SK-N-SH (cell line): ENCODE results near the gene TOM1L2. TPM values are rescaled to one million over a fixed set of nuclear protein-coding genes. Genes with fewer than 3 reads are reported as not detected.

ENCODE experiments used
- CTCF ChIA-PET: fragments of 300-600, 350-600 bp; formaldehyde crosslinking; extraction: SDS; loops from one replicate; lab custom pipeline; 2021; lab: Yijun Ruan, JAX
- POLR2A ChIA-PET: fragments of 350-600 bp; sonication (Branson Sonifier 250); formaldehyde crosslinking; extraction: SDS; loops from one replicate; lab custom pipeline; 2020; ENCODE audit warnings: antibody characterized with exemption, inconsistent platforms; lab: Yijun Ruan, JAX
- DNase-seq: peaks from one replicate; pipeline ENCODE4 v3.0.0; 2012
- H2AFZ ChIP-seq: fragments of 200-600 bp; sonication (generic); 2 replicates; pipeline ENCODE4 v1.8.1; 2016; ENCODE audit warnings: antibody characterized with exemption, mild to moderate bottlenecking, low read depth
- H3F3A ChIP-seq: fragments of 200-600 bp; sonication (generic); replicated peaks from 2 replicates; pipeline ENCODE3; 2016; ENCODE audit warnings: antibody characterized with exemption, mild to moderate bottlenecking; ENCODE audit not compliant: insufficient read depth
- H3K27ac ChIP-seq, 2 experiments: fragments of 200-500 bp in 1 of 2; fragments of 200-600 bp in 1 of 2; sonication (Bioruptor generic) in 1 of 2; sonication (generic), shearing (Covaris generic) in 1 of 2; 2 replicates each; pipeline versions ENCODE4 v1.5.1 to v1.6.1; 2014 to 2016; ENCODE audit warnings: low read depth in 2 of 2, inconsistent platforms in 1 of 2, low read length in 1 of 2, mild to moderate bottlenecking in 1 of 2, mixed read lengths in 1 of 2
- H3K27me3 ChIP-seq: fragments of 200-600 bp; sonication (generic), shearing (Covaris generic); 2 replicates; pipeline ENCODE4 v1.6.1; 2016; ENCODE audit warnings: mixed run types; ENCODE audit not compliant: insufficient read depth
- H3K36me3 ChIP-seq, 2 experiments: fragments of 200-500 bp in 1 of 2; fragments of 200-600 bp in 1 of 2; sonication (Bioruptor generic) in 1 of 2; sonication (generic) in 1 of 2; replicated peaks in 1 of 2; 2 replicates each; pipeline versions ENCODE3 to v1.5.1; 2014 to 2016; ENCODE audit warnings: low read length in 1 of 2, mild to moderate bottlenecking in 1 of 2; ENCODE audit not compliant: insufficient read depth in 2 of 2, control insufficient read depth in 1 of 2
- H3K4me1 ChIP-seq, 2 experiments: fragments of 200-500 bp in 1 of 2; fragments of 200-600 bp in 1 of 2; sonication (Bioruptor generic) in 1 of 2; sonication (generic), shearing (Covaris generic) in 1 of 2; 2 replicates each; pipeline versions ENCODE4 v1.5.1 to v1.6.1; 2014 to 2016; ENCODE audit warnings: low read depth in 1 of 2, low read length in 1 of 2, mixed run types in 1 of 2; ENCODE audit not compliant: insufficient read depth in 2 of 2, control insufficient read depth in 1 of 2
- H3K4me2 ChIP-seq: fragments of 200-600 bp; sonication (generic), shearing (Covaris generic); 2 replicates; pipeline ENCODE4 v1.6.1; 2017; ENCODE audit warnings: mixed run types
- H3K4me3 ChIP-seq, 2 experiments: fragments of 200-500 bp in 1 of 2; fragments of 200-600 bp in 1 of 2; sonication (Bioruptor generic) in 1 of 2; sonication (generic), shearing (Covaris generic) in 1 of 2; 2 replicates each; pipeline versions ENCODE4 v1.5.1 to v1.8.1; 2014 to 2016; ENCODE audit warnings: low read depth in 2 of 2, inconsistent platforms in 1 of 2, low read length in 1 of 2, mild to moderate bottlenecking in 1 of 2, mixed read lengths in 1 of 2, moderate library complexity in 1 of 2
- H3K79me2 ChIP-seq: fragments of 200-600 bp; sonication (generic); 2 replicates; pipeline ENCODE4 v1.8.1; 2017; ENCODE audit warnings: mild to moderate bottlenecking; ENCODE audit not compliant: insufficient read depth
- H3K9ac ChIP-seq: fragments of 200-600 bp; sonication (generic); 2 replicates; pipeline ENCODE4 v1.6.1; 2017; ENCODE audit warnings: mixed run types
- H3K9me2 ChIP-seq: fragments of 200-600 bp; sonication (generic); 2 replicates; pipeline ENCODE4 v1.6.1; 2017; ENCODE audit warnings: mixed run types
- H3K9me3 ChIP-seq: fragments of 200-600 bp; sonication (generic); 2 replicates; pipeline ENCODE4 v1.6.1; 2017; ENCODE audit warnings: mixed run types, mild to moderate bottlenecking, moderate library complexity
- H4K20me1 ChIP-seq: fragments of 200-600 bp; sonication (generic); 2 replicates; pipeline ENCODE4 v1.6.1; 2017; ENCODE audit warnings: mild to moderate bottlenecking, mixed run types; ENCODE audit not compliant: insufficient read depth
- ELF1 ChIP-seq: IDR thresholded peaks from 2 replicates; pipeline ENCODE4 v1.4.0; 2012
- EP300 ChIP-seq, 2 experiments: IDR thresholded peaks; 2 replicates each; pipeline versions ENCODE4 v1.4.0 to v1.6.1; 2012; ENCODE audit warnings: borderline replicate concordance in 1 of 2, low read depth in 1 of 2, low read length in 1 of 2
- EZH2phosphoT487 ChIP-seq: fragments of 200-600 bp; sonication (generic); IDR thresholded peaks from 2 replicates; pipeline ENCODE4 v1.6.1; 2017; ENCODE audit warnings: low read depth, mixed run types, mild to moderate bottlenecking, antibody characterized with exemption, moderate library complexity, borderline replicate concordance
- FOXJ3 ChIP-seq: sonication (generic); formaldehyde crosslinking; IDR thresholded peaks from 2 replicates; pipeline ENCODE4 v1.5.1; 2020; ENCODE audit warnings: mild to moderate bottlenecking, missing genetic modification reagents
- FOXM1 ChIP-seq: IDR thresholded peaks from 2 replicates; pipeline ENCODE4 v1.4.0; 2012; ENCODE audit warnings: low read depth, mild to moderate bottlenecking
- GABPA ChIP-seq: IDR thresholded peaks from 2 replicates; pipeline ENCODE4 v1.4.0; 2012; ENCODE audit warnings: low read depth, mild to moderate bottlenecking
- GATA2 ChIP-seq: sonication (generic); formaldehyde crosslinking; IDR thresholded peaks from 2 replicates; pipeline ENCODE4 v1.5.0; 2020; ENCODE audit warnings: mild to moderate bottlenecking, missing genetic modification reagents
- JUND ChIP-seq: IDR thresholded peaks from 2 replicates; pipeline ENCODE4 v1.4.0; 2012
- MAX ChIP-seq: IDR thresholded peaks from 2 replicates; pipeline ENCODE4 v1.4.0; 2012; ENCODE audit warnings: low read depth
- MEF2A ChIP-seq: IDR thresholded peaks from 2 replicates; pipeline ENCODE4 v1.4.0; 2012; ENCODE audit warnings: low read depth, borderline replicate concordance
- MXI1 ChIP-seq: IDR thresholded peaks from 2 replicates; pipeline ENCODE4 v1.6.1; 2012; ENCODE audit warnings: mild to moderate bottlenecking, low read depth, low read length, improper control_type of control experiment
- NFIC ChIP-seq: IDR thresholded peaks from 2 replicates; pipeline ENCODE4 v1.4.0; 2012; ENCODE audit warnings: borderline replicate concordance
- NRF1 ChIP-seq: IDR thresholded peaks from 2 replicates; pipeline ENCODE4 v1.6.1; 2012; ENCODE audit warnings: low read depth, mild to moderate bottlenecking, low read length
- POLR2AphosphoS5 ChIP-seq: IDR thresholded peaks from 2 replicates; pipeline ENCODE4 v1.6.1; 2012; ENCODE audit warnings: low read depth, low read length
- RCOR1 ChIP-seq: fragments of 150-350 bp; IDR thresholded peaks from 2 replicates; pipeline ENCODE4 v1.6.1; 2017; ENCODE audit warnings: antibody characterized with exemption, low read length
- RFX5 ChIP-seq: IDR thresholded peaks from 2 replicates; pipeline ENCODE4 v1.6.1; 2012; ENCODE audit warnings: mild to moderate bottlenecking, improper control_type of control experiment, low read length
- RXRA ChIP-seq: IDR thresholded peaks from 2 replicates; pipeline ENCODE4 v1.4.0; 2012; ENCODE audit warnings: low read depth, mild to moderate bottlenecking, borderline replicate concordance
- SIN3A ChIP-seq: IDR thresholded peaks from 2 replicates; pipeline ENCODE4 v1.6.1; 2012; ENCODE audit warnings: low read depth, mild to moderate bottlenecking, low read length, moderate library complexity, borderline replicate concordance
- TAF1 ChIP-seq: IDR thresholded peaks from 2 replicates; pipeline ENCODE4 v1.6.1; 2012; ENCODE audit warnings: low read depth, mild to moderate bottlenecking, low read length, moderate library complexity, borderline replicate concordance
- TCF12 ChIP-seq: IDR thresholded peaks from 2 replicates; pipeline ENCODE4 v1.4.0; 2012
- TEAD4 ChIP-seq: IDR thresholded peaks from 2 replicates; pipeline ENCODE4 v1.4.0; 2012; ENCODE audit warnings: mild to moderate bottlenecking, borderline replicate concordance; ENCODE audit not compliant: insufficient read depth
- WGBS: methylation state at CpG from one replicate; pipeline ENCODE4 v1.1.6; 2017; ENCODE audit warnings: low lambda C conversion rate; 5-methylcytosine and 5-hydroxymethylcytosine counted together
- polyA plus RNA-seq, 3 experiments: library from polyadenylated mRNA; depleted of rRNA; stranded (reverse); fragments of >200 nt; gene quantifications; 2 replicates each; pipeline ENCODE4 v1.2.3, GENCODE V29; 2012
- TF ChIP-seq, protein P1 (sequence below): IDR thresholded peaks from 2 replicates; pipeline ENCODE4 v1.4.0; 2012; ENCODE audit warnings: low read depth, borderline replicate concordance
- TF ChIP-seq, protein P2 (sequence below): IDR thresholded peaks from 2 replicates; pipeline ENCODE4; 2012
- TF ChIP-seq, protein P3 (sequence below): fragments of 200-600 bp; sonication (generic); IDR thresholded peaks from 2 replicates; pipeline ENCODE4 v1.6.1; 2017; ENCODE audit warnings: antibody characterized with exemption, mild to moderate bottlenecking, moderate library complexity

TOM1L2 gene
- polyA plus RNA-seq, 1 of the 3 experiments (the other 2 are of a cell fraction) = 85.4 TPM

DNA sequence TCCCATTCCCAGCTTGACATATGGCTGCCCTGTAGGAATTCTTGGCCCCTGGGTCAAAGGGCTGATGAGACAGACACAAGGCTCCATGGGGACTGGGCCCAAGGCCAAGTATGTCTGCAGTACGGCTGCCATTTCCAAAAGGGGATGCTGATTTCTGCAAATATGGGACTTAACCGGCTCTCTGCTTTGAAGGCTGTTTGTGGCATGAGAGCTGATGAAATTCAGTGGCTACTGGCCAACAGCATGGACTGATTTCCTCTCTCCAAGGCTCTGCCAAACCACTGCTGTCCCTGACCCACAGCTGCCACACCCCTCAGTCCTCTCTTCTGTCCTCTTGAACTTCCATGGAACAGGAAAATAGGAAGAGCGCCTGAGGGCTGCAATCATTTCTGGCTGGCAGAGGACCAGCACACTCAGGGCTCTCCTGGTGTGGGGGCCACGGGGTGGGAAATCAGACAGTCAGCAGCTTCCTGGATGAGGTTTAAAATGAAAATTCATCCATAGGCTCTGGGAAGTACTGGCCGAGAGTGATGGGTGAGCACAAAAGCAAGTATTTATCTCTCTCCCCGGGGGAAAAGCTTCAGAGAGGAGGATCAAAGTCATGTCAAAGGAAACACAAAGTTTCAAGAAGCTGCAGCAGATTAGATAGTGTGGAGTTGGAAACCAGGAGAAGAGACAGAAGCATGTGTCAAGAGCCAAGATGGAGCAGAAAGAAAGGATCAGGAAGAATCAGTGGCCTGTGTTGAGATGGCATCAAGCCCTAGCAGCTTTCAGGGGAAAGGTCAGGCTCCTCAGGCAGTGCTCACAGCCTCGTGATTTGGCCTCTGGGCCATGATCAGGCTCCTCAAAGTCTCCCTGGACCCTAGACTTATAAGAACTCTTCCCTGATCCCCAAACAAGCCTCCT, 71.3 kb downstream of the TOM1L2 start (continued):
- TF ChIP-seq SIN3A = peak; percentile 72; the same call in 1 of the 2 replicates
- peak; percentile 85 for TF ChIP-seq TCF12
- TF ChIP-seq MEF2A = peak; percentile 38; the same call in 1 of the 2 replicates
- no peak for TF ChIP-seq GATA2
- TF ChIP-seq GABPA = peak; percentile 10; the same call in 1 of the 2 replicates
- TF ChIP-seq NFIC = peak; percentile 99
- peak; percentile 79 for TF ChIP-seq TEAD4
- TF ChIP-seq JUND = peak; percentile 61; the same call in 1 of the 2 replicates
- TF ChIP-seq RXRA = peak; percentile 94
- peak; percentile 74; the same call in 1 of the 2 replicates for TF ChIP-seq MAX
- TF ChIP-seq, protein P1, sequence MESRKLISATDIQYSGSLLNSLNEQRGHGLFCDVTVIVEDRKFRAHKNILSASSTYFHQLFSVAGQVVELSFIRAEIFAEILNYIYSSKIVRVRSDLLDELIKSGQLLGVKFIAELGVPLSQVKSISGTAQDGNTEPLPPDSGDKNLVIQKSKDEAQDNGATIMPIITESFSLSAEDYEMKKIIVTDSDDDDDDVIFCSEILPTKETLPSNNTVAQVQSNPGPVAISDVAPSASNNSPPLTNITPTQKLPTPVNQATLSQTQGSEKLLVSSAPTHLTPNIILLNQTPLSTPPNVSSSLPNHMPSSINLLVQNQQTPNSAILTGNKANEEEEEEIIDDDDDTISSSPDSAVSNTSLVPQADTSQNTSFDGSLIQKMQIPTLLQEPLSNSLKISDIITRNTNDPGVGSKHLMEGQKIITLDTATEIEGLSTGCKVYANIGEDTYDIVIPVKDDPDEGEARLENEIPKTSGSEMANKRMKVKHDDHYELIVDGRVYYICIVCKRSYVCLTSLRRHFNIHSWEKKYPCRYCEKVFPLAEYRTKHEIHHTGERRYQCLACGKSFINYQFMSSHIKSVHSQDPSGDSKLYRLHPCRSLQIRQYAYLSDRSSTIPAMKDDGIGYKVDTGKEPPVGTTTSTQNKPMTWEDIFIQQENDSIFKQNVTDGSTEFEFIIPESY = peak; percentile 57; the same call in 1 of the 2 replicates
- peak; percentile 73 to 83; a peak in 3 of 4 replicates for TF ChIP-seq EP300 (IDR thresholded peaks at IDR 0.05; ENCODE audit: borderline replicate concordance in 1 of 2, low read depth in 1 of 2, low read length in 1 of 2)
- no peak; the same call in 1 of the 2 replicates for TF ChIP-seq FOXJ3 (CRISPR knock-in tag)
- TF ChIP-seq RCOR1 = 0 out of 2 replicates have a peak, but pooled peaks have one; percentile 37
- no peak for TF ChIP-seq EZH2phosphoT487
- peak; percentile 86 for TF ChIP-seq MXI1
- TF ChIP-seq, protein P2, sequence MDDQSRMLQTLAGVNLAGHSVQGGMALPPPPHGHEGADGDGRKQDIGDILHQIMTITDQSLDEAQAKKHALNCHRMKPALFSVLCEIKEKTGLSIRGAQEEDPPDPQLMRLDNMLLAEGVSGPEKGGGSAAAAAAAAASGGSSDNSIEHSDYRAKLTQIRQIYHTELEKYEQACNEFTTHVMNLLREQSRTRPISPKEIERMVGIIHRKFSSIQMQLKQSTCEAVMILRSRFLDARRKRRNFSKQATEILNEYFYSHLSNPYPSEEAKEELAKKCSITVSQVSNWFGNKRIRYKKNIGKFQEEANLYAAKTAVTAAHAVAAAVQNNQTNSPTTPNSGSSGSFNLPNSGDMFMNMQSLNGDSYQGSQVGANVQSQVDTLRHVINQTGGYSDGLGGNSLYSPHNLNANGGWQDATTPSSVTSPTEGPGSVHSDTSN = peak; percentile 61
- peak; percentile 56; the same call in 1 of the 2 replicates for TF ChIP-seq ELF1
- TF ChIP-seq RFX5 = no peak

GRCh38 chr17:17899486-17899885, 72.7 kb downstream of the TOM1L2 start:
- Histone ChIP-seq H3K9ac (no peak overlapping the region), H3K27me3 (no peaks in the 10 kb centered on the region), H3K4me1 (peaks cover 16 to 33% of the 10 kb centered on the region in 2 experiments), H2AFZ (no peak overlapping the region), H3K27ac (peak overlapping the region; percentile 70 to 98; a peak in 3 of 4 replicates), H3K9me2 (no peaks in the 10 kb centered on the region), H3K4me3 (no peak overlapping the region), H3K9me3 (no peaks in the 10 kb centered on the region), H4K20me1 (no peaks in the 10 kb centered on the region), H3K4me2 (no peak overlapping the region), H3K36me3 (peaks cover 23 to 42% of the 10 kb centered on the region in 2 experiments), H3F3A (peaks cover 25% of the 10 kb centered on the region), H3K79me2 (0 out of 2 replicates have a peak, but pooled peaks cover 6% of the 10 kb centered on the region)
- 96% methylated on average over 3 of the region's 3 CpGs for WGBS
- no peak for DNase-seq
- CTCF ChIA-PET = interaction anchor here (0.6 to 4.7 kb wide), 8 partner anchors 8 to 252 kb away, joined by 3 to 38 read pairs (median 4); no protein-coding TSS in a partner anchor
- TF ChIP-seq EP300 (IDR thresholded peaks at IDR 0.05; ENCODE audit: borderline replicate concordance in 1 of 2, low read depth in 1 of 2, low read length in 1 of 2) (no peak), JUND (no peak), NRF1 (no peak), MAX (no peak), TAF1 (no peak), MXI1 (no peak), FOXJ3 (CRISPR knock-in tag) (no peak), EZH2phosphoT487 (no peak), MEF2A (no peak), POLR2AphosphoS5 (no peak), TCF12 (no peak), RFX5 (no peak), FOXM1 (no peak), NFIC (no peak), SIN3A (no peak), TEAD4 (no peak)
- TF ChIP-seq, protein P3, sequence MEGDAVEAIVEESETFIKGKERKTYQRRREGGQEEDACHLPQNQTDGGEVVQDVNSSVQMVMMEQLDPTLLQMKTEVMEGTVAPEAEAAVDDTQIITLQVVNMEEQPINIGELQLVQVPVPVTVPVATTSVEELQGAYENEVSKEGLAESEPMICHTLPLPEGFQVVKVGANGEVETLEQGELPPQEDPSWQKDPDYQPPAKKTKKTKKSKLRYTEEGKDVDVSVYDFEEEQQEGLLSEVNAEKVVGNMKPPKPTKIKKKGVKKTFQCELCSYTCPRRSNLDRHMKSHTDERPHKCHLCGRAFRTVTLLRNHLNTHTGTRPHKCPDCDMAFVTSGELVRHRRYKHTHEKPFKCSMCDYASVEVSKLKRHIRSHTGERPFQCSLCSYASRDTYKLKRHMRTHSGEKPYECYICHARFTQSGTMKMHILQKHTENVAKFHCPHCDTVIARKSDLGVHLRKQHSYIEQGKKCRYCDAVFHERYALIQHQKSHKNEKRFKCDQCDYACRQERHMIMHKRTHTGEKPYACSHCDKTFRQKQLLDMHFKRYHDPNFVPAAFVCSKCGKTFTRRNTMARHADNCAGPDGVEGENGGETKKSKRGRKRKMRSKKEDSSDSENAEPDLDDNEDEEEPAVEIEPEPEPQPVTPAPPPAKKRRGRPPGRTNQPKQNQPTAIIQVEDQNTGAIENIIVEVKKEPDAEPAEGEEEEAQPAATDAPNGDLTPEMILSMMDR = no peak
- POLR2A ChIA-PET = no interaction called here
